Chondrocyte (in vitro differentiated cells): ENCODE measurements around the gene EIF4A3. TPM values are rescaled to one million over a fixed set of nuclear protein-coding genes. Genes with fewer than 3 reads are reported as not detected.

Source experiments
- DNase-seq: peaks from one replicate; pipeline ENCODE4 v3.0.0; 2021; ENCODE audit warnings: mixed read lengths, low spot score
- H3K27ac Mint-ChIP-seq: one replicate; pipeline ENCODE4 v1.8.0; 2021; ENCODE audit warnings: mild to moderate bottlenecking, moderate library complexity, mixed read lengths; ENCODE audit not compliant: unreplicated experiment
- H3K27me3 Mint-ChIP-seq: 2 replicates; pipeline ENCODE4 v1.8.0; 2021; ENCODE audit warnings: low read depth, mixed read lengths
- H3K36me3 Mint-ChIP-seq: 2 replicates; pipeline ENCODE4 v1.8.0; 2021; ENCODE audit warnings: low read depth, mixed read lengths
- H3K4me1 Mint-ChIP-seq: 2 replicates; pipeline ENCODE4 v1.8.0; 2021; ENCODE audit warnings: low read depth, mild to moderate bottlenecking, mixed read lengths
- H3K4me3 Mint-ChIP-seq: one replicate; pipeline ENCODE4 v1.8.0; 2021; ENCODE audit warnings: mild to moderate bottlenecking, moderate library complexity, mixed read lengths; ENCODE audit not compliant: unreplicated experiment
- H3K9me3 Mint-ChIP-seq: 2 replicates; pipeline ENCODE4 v1.8.0; 2021; ENCODE audit warnings: low read depth, mixed read lengths
- total RNA-seq: library from RNA; stranded (reverse); gene quantifications from 3 replicates; pipeline ENCODE4 v1.2.1, GENCODE V29; 2021
- TF ChIP-seq, protein P1 (sequence below): fragments of 200-600 bp; sonication (generic); IDR thresholded peaks from 2 replicates; pipeline ENCODE4 v1.5.0; 2021; ENCODE audit warnings: antibody characterized with exemption, mild to moderate bottlenecking, moderate library complexity

EIF4A3 gene
- total RNA-seq, 1 donor from 2014 or later = 64.0 TPM

DNA sequence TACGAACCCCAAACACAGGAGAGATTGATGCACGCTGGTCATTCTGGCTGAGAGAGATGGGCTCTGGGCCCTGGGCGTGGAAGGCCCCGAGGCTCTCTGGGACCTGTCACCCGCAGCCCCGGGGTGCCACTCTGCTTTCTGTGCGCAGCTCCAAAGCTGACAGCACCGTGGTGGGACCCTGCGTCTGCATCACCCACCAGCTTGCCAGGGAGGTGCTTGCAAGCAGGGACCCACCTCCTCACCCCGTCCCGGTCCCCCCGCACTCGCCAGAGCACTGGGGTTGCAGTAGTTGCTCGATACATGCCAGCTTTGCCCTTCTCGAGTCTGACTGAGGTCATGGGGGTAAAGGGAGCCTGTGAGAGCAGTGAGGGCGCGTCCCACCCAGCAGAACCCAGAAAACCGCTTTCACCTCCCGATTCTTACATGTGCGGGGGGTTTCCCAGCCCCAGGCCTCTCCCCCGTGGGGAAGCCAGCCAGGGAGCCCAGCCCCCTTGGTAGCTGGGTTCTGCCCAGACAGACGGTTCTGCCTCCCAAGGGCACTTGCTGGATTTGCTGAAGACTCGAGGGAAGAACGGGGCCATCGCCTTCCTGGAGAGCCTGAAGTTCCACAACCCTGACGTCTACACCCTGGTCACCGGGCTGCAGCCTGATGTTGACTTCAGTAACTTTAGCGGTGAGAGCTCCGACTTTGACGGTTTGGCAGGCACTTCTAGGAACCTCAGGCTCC, 35.4 kb upstream of the EIF4A3 start:
- Mint-ChIP-seq H3K36me3 (no peaks in the 10 kb centered on the region), H3K4me1 (no peaks in the 10 kb centered on the region), H3K27ac (no peak overlapping the region), H3K27me3 (peaks cover 14% of the 10 kb centered on the region), H3K4me3 (no peak overlapping the region), H3K9me3 (no peaks in the 10 kb centered on the region)
- TF ChIP-seq, protein P1, sequence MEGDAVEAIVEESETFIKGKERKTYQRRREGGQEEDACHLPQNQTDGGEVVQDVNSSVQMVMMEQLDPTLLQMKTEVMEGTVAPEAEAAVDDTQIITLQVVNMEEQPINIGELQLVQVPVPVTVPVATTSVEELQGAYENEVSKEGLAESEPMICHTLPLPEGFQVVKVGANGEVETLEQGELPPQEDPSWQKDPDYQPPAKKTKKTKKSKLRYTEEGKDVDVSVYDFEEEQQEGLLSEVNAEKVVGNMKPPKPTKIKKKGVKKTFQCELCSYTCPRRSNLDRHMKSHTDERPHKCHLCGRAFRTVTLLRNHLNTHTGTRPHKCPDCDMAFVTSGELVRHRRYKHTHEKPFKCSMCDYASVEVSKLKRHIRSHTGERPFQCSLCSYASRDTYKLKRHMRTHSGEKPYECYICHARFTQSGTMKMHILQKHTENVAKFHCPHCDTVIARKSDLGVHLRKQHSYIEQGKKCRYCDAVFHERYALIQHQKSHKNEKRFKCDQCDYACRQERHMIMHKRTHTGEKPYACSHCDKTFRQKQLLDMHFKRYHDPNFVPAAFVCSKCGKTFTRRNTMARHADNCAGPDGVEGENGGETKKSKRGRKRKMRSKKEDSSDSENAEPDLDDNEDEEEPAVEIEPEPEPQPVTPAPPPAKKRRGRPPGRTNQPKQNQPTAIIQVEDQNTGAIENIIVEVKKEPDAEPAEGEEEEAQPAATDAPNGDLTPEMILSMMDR = no peak
- DNase-seq = no peak

DNA sequence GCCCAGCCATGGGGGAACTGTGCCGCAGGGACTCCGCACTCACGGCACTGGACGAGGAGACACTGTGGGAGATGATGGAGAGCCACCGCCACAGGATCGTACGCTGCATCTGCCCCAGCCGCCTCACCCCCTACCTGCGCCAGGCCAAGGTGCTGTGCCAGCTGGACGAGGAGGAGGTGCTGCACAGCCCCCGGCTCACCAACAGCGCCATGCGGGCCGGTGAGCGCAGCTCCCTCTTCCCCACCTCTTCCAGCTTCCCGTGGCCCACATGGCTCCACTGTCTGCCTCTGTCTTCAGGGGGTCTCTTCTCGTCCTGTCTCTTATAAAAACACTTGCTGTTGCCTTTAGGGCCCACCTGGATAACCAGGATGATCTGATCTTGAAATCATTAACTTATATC, 34.5 kb upstream of the EIF4A3 start:
- no peak for DNase-seq
- no peaks in the 10 kb centered on the region for H3K4me1 Mint-ChIP-seq
- peaks cover 14% of the 10 kb centered on the region for H3K27me3 Mint-ChIP-seq
- H3K36me3 Mint-ChIP-seq = no peaks in the 10 kb centered on the region
- TF ChIP-seq, protein P1 = no peak
- H3K9me3 Mint-ChIP-seq = no peaks in the 10 kb centered on the region
- H3K27ac Mint-ChIP-seq = no peak overlapping the region
- H3K4me3 Mint-ChIP-seq = no peak overlapping the region

DNA sequence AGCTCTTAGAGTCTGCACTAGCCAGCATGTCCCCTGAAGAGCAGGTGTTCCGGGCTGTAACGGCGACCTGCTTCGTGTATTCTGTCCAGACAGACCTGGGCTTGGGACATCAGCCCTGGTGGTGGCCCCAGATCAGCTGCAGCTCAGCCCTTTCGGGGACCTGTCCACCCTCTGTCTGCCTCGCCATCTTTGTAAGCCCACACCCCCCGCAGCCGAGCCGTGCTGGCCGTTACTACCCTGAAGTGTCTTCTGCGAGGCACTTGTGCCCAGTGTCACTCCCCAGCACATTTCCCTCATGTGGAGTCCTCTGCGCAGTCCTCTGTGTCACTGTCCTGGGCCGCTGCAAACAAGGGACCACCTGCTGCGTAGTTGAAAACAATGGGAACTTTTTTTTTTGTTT, 33.3 kb upstream of the EIF4A3 start:
- Mint-ChIP-seq H3K9me3 (no peaks in the 10 kb centered on the region), H3K27me3 (peaks cover 14% of the 10 kb centered on the region), H3K4me3 (no peak overlapping the region), H3K4me1 (no peaks in the 10 kb centered on the region), H3K36me3 (no peaks in the 10 kb centered on the region), H3K27ac (no peak overlapping the region)
- TF ChIP-seq, protein P1 = no peak
- DNase-seq = no peak

DNA sequence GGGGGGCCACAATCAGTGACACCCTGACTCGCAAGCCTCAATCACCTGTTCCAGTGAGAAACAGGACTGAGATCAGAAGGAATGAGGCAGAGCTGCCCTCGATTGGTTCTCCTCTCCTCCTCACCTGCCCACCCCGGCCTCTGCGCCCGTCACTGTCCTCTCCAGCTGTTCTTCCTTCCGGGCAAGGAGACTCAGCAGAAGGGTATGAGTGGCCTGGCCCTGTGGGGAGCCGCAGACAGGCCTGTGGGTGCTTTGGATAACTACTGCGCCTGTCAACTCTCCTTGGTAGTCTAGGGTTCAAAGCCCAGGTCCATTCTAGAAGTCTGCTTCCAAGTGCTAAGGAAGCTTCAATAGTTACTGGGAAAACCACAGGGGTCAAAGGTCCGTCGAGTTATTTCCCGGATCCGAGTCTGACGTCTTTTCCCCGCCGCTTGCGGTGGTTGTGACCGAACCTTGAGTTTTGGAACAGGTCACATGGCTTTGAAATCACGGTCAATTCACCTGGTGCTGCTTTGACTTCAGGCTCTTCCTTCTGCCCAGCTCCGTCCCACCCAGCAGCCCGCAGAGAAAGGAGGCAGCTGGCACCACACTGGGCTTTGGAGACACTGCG, 31.2 kb upstream of the EIF4A3 start:
- no peaks in the 10 kb centered on the region for H3K4me1 Mint-ChIP-seq
- H3K4me3 Mint-ChIP-seq = no peak overlapping the region
- peaks cover 12% of the 10 kb centered on the region for H3K27me3 Mint-ChIP-seq
- TF ChIP-seq, protein P1 = no peak
- H3K27ac Mint-ChIP-seq = no peak overlapping the region
- no peaks in the 10 kb centered on the region for H3K36me3 Mint-ChIP-seq
- no peak for DNase-seq
- H3K9me3 Mint-ChIP-seq = no peaks in the 10 kb centered on the region

DNA sequence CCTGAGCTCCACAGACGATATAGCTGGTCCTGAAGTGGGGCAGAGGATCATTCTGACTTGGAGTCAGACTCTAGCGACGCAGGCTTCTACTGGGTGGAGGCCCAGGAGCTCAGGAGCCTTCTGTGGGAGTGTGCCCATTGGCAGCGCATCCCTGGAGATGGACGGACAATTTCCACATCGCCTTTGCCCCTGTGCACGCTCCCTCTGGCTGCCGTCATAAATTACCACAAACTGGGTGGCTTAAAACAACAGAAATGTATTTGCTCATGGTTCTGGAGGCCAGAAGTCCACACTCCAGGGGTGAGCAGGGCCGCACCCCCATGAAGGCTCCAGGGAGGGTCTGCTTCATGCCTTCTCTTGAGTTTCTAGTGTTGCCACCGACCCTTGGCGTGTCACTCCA, 29.8 kb upstream of the EIF4A3 start:
- no peak for DNase-seq
- Mint-ChIP-seq H3K36me3 (no peaks in the 10 kb centered on the region), H3K27me3 (peaks cover 12% of the 10 kb centered on the region), H3K4me1 (no peaks in the 10 kb centered on the region), H3K9me3 (no peaks in the 10 kb centered on the region), H3K27ac (no peak overlapping the region), H3K4me3 (no peak overlapping the region)
- TF ChIP-seq, protein P1 = no peak
